K562 (cell line): ENCODE results near the gene EHBP1L1. TPM values are rescaled to one million over a fixed set of nuclear protein-coding genes. Genes with fewer than 3 reads are reported as not detected.
A peak's percentile ranks its signal among the peaks of the same experiment; 100 is the strongest.

Source experiments
- BCOR ChIP-seq: fragments of 450-650 bp; IDR thresholded peaks from 2 replicates; pipeline ENCODE4 v1.6.1; 2016
- ETS1 ChIP-seq: conservative IDR thresholded peaks from 2 replicates; pipeline ENCODE4 v1.6.1; 2011; ENCODE audit warnings: low read depth, mild to moderate bottlenecking, low read length; ENCODE audit not compliant: control insufficient read depth
- FOXO4 ChIP-seq: fragments of 450-650 bp; formaldehyde crosslinking; IDR thresholded peaks from 2 replicates; pipeline ENCODE4 v1.4.0; 2020; ENCODE audit warnings: mild to moderate bottlenecking, moderate library complexity
- HSF4 ChIP-seq: fragments of 250-450 bp; sonication (Bioruptor Pico); IDR thresholded peaks from 2 replicates; pipeline ENCODE4 v2.1.2; 2022; ENCODE audit warnings: mild to moderate bottlenecking, moderate library complexity, borderline replicate concordance
- KDM1A ChIP-seq, 2 experiments: fragments of 450-650 bp; IDR thresholded peaks; 2 replicates each; pipeline ENCODE4 v1.6.1; 2016; ENCODE audit warnings: mild to moderate bottlenecking in 2 of 2
- KDM2B ChIP-seq: fragments of 250-450 bp; sonication (Bioruptor Pico); IDR thresholded peaks from 2 replicates; pipeline ENCODE4 v1.8.0; 2021; ENCODE audit warnings: mild to moderate bottlenecking, moderate library complexity
- NKRF ChIP-seq: fragments of 450-650 bp; IDR thresholded peaks from 2 replicates; pipeline ENCODE4 v1.6.1; 2016; ENCODE audit warnings: borderline replicate concordance
- PKNOX1 ChIP-seq: fragments of 450-650 bp; IDR thresholded peaks from 2 replicates; pipeline ENCODE4 v1.6.1; 2016
- RBBP5 ChIP-seq: fragments of 200-600 bp; sonication (generic); IDR thresholded peaks from 2 replicates; pipeline ENCODE4 v1.6.1; 2012; ENCODE audit warnings: borderline replicate concordance, mild to moderate bottlenecking, low read length, control low read depth, inconsistent platforms; ENCODE audit not compliant: insufficient read depth, poor library complexity, severe bottlenecking
- RBM22 ChIP-seq: fragments of 200-400 bp; formaldehyde crosslinking; IDR thresholded peaks from 2 replicates; pipeline ENCODE4 v1.6.1; 2018; ENCODE audit warnings: low read length, low read depth; ENCODE audit not compliant: poor library complexity, severe bottlenecking
- RFX5 ChIP-seq: IDR thresholded peaks from 2 replicates; pipeline ENCODE4 v1.6.1; 2011; ENCODE audit warnings: low read depth, mild to moderate bottlenecking, improper control_type of control experiment, low read length
- SMAD2 ChIP-seq: fragments of 150-350 bp; IDR thresholded peaks from 2 replicates; pipeline ENCODE4 v1.6.1; 2014; ENCODE audit warnings: low read depth, mild to moderate bottlenecking, low read length
- ZFX ChIP-seq: sonication (generic); formaldehyde crosslinking; IDR thresholded peaks from 2 replicates; pipeline ENCODE4 v1.8.0; 2022; ENCODE audit warnings: mild to moderate bottlenecking, missing genetic modification reagents, moderate library complexity
- polyA plus RNA-seq, 8 experiments: library from polyadenylated mRNA; depleted of rRNA in 4 of 8; stranded (reverse) in 5 of 8; unstranded in 3 of 8; fragments of >200 nt; fragmentation: Nextera tagmentation in 2 of 8; fragmentation: Illumina TruSeq in 1 of 8; extraction: Ambion mirVana in 2 of 8; extraction: Trizol in 1 of 8; gene quantifications; 2 replicates each; pipeline versions ENCODE4 v1.2.1 to v1.2.3, GENCODE V29; 2011 to 2014; ENCODE audit warnings: inconsistent platforms in 1 of 8, missing spikeins in 1 of 8
- total RNA-seq, 7 experiments: library from RNA; depleted of rRNA in 6 of 7; stranded (reverse); fragments of >200 nt in 6 of 7; fragmentation: Illumina TruSeq in 2 of 7; extraction: Trizol in 2 of 7; gene quantifications; 2 replicates each; pipeline versions ENCODE4 v1.2.1 to v1.2.3, GENCODE V29; 2011 to 2021; ENCODE audit warnings: low replicate concordance in 1 of 7

EHBP1L1 gene
- total and polyA plus RNA-seq, 9 of the 15 experiments (the other 6 are each of a cell fraction or from before 2014, with no cell fraction given): 0.03 to 87.1 (median 26.3) TPM

GRCh38 chr11:65540290-65541092, 35.4 kb upstream of the EHBP1L1 start (continued):
- peak; percentile 90 for TF ChIP-seq NKRF
- no peak for TF ChIP-seq HSF4 (CRISPR knock-in tag)
- no peak for TF ChIP-seq KDM1A (IDR thresholded peaks at IDR 0.05)
- TF ChIP-seq RBM22: no peak
- TF ChIP-seq RFX5: no peak
- no peak for TF ChIP-seq SMAD2
- no peak for TF ChIP-seq PKNOX1
- TF ChIP-seq RBBP5: peak; percentile 37
- TF ChIP-seq ZFX: peak; percentile 55; the same call in 1 of the 2 replicates
- peak; percentile 86; the same call in 1 of the 2 replicates for TF ChIP-seq KDM2B
- 0 out of 2 replicates have a peak, but pooled peaks have one; percentile 24 for TF ChIP-seq FOXO4 (CRISPR knock-in tag)
- peak; percentile 34; the same call in 1 of the 2 replicates for TF ChIP-seq BCOR
- peak; percentile 23; the same call in 1 of the 2 replicates for TF ChIP-seq ETS1
